OCI-LY3 (cell line): Measurements from ENCODE around the gene ARHGAP10.

Source experiments
- EZH2phosphoT487 ChIP-seq: fragments of 200-600 bp; shearing (Covaris generic); IDR thresholded peaks from 2 replicates; pipeline ENCODE4 v1.6.1; 2018; ENCODE audit warnings: antibody characterized with exemption, mixed run types, low read depth
- TF ChIP-seq, protein P1 (sequence below): fragments of 200-600, 300-600 bp; sonication (generic); IDR thresholded peaks from 2 replicates; pipeline ENCODE4 v1.5.1; 2014; ENCODE audit warnings: antibody characterized with exemption, low read length, low read depth

DNA sequence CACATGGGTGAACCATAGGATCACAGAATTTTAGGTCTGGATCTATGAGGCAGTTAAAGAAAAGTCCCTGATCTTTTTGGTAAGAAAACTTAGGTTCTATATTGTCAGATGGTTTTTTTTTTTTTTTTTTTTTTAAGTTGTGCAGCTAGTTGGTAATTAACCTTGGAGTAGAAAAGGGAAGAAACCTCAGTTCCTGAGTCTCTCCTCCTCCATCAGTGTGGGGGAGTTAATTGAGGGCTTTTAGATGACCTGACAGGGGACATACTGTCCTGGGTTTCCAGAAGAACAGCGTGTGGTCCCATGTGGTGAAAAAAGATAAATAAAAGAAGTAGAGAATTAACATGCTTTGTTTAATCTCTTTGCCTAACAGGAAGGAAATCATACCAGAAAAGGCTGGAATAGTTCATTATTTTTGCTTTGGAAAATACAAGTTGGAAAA, 123.7 kb downstream of the ARHGAP10 start:
- TF ChIP-seq, protein P1, sequence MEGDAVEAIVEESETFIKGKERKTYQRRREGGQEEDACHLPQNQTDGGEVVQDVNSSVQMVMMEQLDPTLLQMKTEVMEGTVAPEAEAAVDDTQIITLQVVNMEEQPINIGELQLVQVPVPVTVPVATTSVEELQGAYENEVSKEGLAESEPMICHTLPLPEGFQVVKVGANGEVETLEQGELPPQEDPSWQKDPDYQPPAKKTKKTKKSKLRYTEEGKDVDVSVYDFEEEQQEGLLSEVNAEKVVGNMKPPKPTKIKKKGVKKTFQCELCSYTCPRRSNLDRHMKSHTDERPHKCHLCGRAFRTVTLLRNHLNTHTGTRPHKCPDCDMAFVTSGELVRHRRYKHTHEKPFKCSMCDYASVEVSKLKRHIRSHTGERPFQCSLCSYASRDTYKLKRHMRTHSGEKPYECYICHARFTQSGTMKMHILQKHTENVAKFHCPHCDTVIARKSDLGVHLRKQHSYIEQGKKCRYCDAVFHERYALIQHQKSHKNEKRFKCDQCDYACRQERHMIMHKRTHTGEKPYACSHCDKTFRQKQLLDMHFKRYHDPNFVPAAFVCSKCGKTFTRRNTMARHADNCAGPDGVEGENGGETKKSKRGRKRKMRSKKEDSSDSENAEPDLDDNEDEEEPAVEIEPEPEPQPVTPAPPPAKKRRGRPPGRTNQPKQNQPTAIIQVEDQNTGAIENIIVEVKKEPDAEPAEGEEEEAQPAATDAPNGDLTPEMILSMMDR, result no peak
- no peak for TF ChIP-seq EZH2phosphoT487
